Subcutaneous abdominal adipose tissue (tissue), 5 donors: ENCODE data around the gene CCDC6.

Experiments
- H3K27ac ChIP-seq: one replicate; pipeline ENCODE4 v1.7.0; 2013; ENCODE audit warnings: low read depth, mild to moderate bottlenecking, inconsistent platforms, low read length, moderate library complexity
- H3K27me3 ChIP-seq, 5 donors: one replicate each; pipeline ENCODE4 v1.7.0; 2013; ENCODE audit warnings: low read length in 5 of 5, inconsistent platforms in 1 of 5; ENCODE audit not compliant: control insufficient read depth in 5 of 5, insufficient read depth in 4 of 5
- H3K36me3 ChIP-seq, 5 donors: one replicate each; pipeline ENCODE4 v1.7.0; 2013; ENCODE audit warnings: low read length in 5 of 5; ENCODE audit not compliant: control insufficient read depth in 5 of 5, insufficient read depth in 5 of 5
- H3K4me1 ChIP-seq, 5 donors: one replicate each; pipeline ENCODE4 v1.7.0; 2013; ENCODE audit warnings: low read length in 5 of 5, mild to moderate bottlenecking in 3 of 5, moderate library complexity in 1 of 5; ENCODE audit not compliant: control insufficient read depth in 5 of 5, insufficient read depth in 5 of 5
- H3K4me3 ChIP-seq, 5 donors: one replicate each; pipeline ENCODE4 v1.7.0; 2013; ENCODE audit warnings: low read length in 5 of 5, low read depth in 1 of 5
- H3K9ac ChIP-seq, 5 donors: one replicate each; pipeline ENCODE4 v1.7.0; 2013; ENCODE audit warnings: low read length in 5 of 5, mild to moderate bottlenecking in 4 of 5, moderate library complexity in 3 of 5
- H3K9me3 ChIP-seq, 5 donors: one replicate each; pipeline ENCODE4 v1.7.0; 2013; ENCODE audit warnings: low read length in 5 of 5; ENCODE audit not compliant: control insufficient read depth in 5 of 5
- donor health status: healthy.
- donor health status: healthy.
- donor health status: healthy.
- donor health status: healthy.
- donor health status: healthy.

The CCDC6 gene

DNA sequence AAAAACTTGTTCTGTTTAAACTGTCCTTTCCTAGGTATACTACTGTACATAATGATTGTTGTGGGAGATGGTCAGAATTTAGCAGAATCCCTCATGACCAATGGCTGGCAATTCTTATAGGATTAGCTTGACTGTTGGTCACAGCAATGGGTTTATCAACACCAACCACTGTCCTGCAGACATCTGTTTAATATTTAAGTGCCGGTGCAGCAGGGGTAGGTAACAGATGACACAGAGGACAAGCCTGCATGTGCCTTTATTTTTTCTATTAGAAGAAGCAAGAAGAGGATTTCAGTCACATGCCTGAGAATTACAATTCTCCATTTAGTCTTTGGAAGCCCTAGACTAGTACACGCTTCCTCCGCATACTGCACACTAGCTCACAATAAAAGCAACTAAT lies 48.4 kb downstream of the CCDC6 start:
- H3K27me3 ChIP-seq = no peaks in the 10 kb centered on the region
- H3K27ac ChIP-seq = no peak overlapping the region

DNA sequence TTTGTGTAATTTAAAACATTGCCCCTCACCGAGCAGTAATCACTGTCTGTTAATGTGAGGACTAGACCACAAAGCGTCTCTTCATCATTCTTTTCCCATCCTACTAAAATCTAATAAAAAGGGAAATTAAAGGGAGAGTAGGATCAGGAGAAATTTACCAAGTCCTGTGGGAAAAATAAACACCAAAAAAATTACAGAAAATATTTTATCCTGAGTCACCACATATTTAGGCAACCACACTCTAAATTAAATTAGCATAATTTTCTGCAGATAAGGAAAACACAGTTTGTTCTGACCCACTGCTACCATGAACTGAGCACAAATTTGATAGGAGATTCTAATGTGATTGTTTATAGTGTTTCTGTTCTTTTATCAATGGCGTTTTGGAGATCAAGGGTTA lies 49.3 kb downstream of the CCDC6 start:
- H3K4me3 ChIP-seq = no peak overlapping the region
- H3K27me3 ChIP-seq = no peaks in the 10 kb centered on the region
- no peak overlapping the region for H3K27ac ChIP-seq
- no peak overlapping the region for H3K9ac ChIP-seq
- H3K9me3 ChIP-seq = no peaks in the 10 kb centered on the region
- peaks cover 0 to 19% (median 4%) of the 10 kb centered on the region in 5 donors for H3K4me1 ChIP-seq
- H3K36me3 ChIP-seq = peaks cover 0 to 2% (median 0%) of the 10 kb centered on the region in 5 donors

More for the DNA sequence above, 48.4 kb downstream of the CCDC6 start:
- no peak overlapping the region for H3K4me3 ChIP-seq
- no peak overlapping the region for H3K9ac ChIP-seq
- H3K4me1 ChIP-seq = peaks cover 0 to 10% (median 4%) of the 10 kb centered on the region in 5 donors
- no peaks in the 10 kb centered on the region for H3K36me3 ChIP-seq
- H3K9me3 ChIP-seq = no peaks in the 10 kb centered on the region

DNA sequence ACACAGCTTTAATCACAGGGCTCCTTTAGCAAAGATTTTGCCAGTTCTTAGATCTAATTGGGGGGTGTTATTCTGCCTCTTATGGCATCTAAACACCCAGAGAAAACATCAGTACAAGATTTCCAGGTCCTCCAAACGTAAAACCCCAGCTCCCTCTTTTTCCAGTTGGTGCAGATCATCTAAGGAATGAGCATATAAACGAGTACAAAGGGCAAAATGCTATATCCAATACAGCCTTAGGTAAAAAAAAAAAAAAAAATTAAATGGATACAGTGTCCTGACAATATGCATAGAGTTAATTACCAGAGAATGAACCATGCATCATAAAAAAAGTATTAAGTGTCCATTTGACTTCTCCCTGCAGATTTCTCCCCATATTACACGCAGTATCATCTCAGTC lies 50.3 kb downstream of the CCDC6 start:
- Histone ChIP-seq H3K27ac (no peak overlapping the region), H3K9ac (no peak overlapping the region), H3K9me3 (no peaks in the 10 kb centered on the region), H3K36me3 (peaks cover 0 to 5% (median 2%) of the 10 kb centered on the region in 5 donors), H3K4me3 (no peak overlapping the region), H3K4me1 (peaks cover 0 to 23% (median 4%) of the 10 kb centered on the region in 5 donors), H3K27me3 (no peaks in the 10 kb centered on the region)

DNA sequence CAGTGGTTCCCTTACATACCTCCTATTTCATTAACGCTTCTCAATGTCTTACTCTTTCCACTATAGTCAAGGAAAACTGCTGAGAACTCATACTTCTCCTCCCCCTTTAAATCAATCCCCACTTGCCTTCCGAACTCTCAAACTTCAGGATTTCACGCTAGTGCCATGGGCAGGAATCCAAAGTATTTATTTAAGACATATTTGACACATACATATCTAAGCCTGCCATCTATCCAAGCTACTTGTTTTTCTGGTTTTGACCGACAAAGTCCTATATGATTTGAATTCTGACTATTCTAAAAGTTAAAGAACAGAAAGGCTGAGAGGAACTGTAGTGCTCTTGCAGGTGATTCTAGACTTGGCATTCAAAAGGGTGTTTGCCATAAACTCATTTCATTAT lies 51.8 kb downstream of the CCDC6 start:
- Histone ChIP-seq H3K4me1 (peaks cover 0 to 23% (median 4%) of the 10 kb centered on the region in 5 donors), H3K27ac (no peak overlapping the region)

DNA sequence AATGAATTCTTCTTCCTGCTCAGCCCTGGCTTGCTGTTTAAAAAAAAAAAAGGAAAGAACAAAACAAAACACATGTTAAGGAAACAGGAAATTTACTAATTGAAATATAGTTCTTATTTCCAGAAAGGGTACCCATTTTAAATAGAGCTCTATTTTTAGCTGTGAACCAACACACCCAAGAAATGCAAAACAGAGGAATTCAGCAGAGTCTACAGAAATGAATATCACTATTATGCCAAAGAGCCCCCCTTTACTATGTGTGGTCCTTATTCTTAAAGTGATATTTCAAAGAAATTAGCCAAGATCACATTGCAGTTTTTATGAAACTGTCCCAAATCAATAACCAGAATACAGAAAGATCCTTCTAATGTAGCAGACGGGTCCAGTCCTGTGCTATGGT lies 53.7 kb downstream of the CCDC6 start:
- Histone ChIP-seq H3K9ac (no peak overlapping the region), H3K9me3 (no peaks in the 10 kb centered on the region), H3K4me3 (peak overlapping the region in 2 of 5 donors; percentile 15 to 25), H3K4me1 (peaks cover 0 to 23% (median 4%) of the 10 kb centered on the region in 5 donors), H3K27ac (no peak overlapping the region), H3K27me3 (no peaks in the 10 kb centered on the region), H3K36me3 (peaks cover 4 to 14% (median 12%) of the 10 kb centered on the region in 5 donors)

More for the DNA sequence above, 51.8 kb downstream of the CCDC6 start:
- no peak overlapping the region for H3K4me3 ChIP-seq
- H3K9me3 ChIP-seq = no peaks in the 10 kb centered on the region
- H3K27me3 ChIP-seq = no peaks in the 10 kb centered on the region
- H3K36me3 ChIP-seq = peaks cover 2 to 5% (median 4%) of the 10 kb centered on the region in 5 donors
- H3K9ac ChIP-seq = no peak overlapping the region

DNA sequence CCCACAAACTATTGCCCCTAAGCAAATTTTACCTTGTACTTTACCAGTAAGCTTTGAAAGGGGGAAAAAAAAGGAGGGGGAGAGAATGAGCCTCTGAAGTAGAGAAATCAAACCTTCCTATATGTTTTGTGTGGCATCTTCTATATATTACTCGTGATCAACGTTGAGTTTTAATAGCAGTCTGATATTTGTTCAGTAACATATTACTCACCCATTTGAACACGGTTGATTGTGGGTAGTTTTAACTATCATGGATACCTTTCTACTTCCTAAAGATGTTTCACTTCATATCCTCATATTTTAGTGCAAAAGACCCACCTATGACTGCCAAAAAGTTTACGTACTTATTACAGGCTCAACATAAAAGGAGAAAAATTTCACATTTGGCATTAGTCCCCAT lies 54.5 kb downstream of the CCDC6 start:
- H3K4me1 ChIP-seq = peaks cover 0 to 23% (median 3%) of the 10 kb centered on the region in 5 donors
- H3K9ac ChIP-seq = no peak overlapping the region
- H3K9me3 ChIP-seq = no peaks in the 10 kb centered on the region
- peak overlapping the region in 1 of 5 donors; percentile 15 for H3K4me3 ChIP-seq
- H3K27ac ChIP-seq = no peak overlapping the region
- H3K27me3 ChIP-seq = no peaks in the 10 kb centered on the region
- H3K36me3 ChIP-seq = peaks cover 4 to 14% (median 12%) of the 10 kb centered on the region in 5 donors

DNA sequence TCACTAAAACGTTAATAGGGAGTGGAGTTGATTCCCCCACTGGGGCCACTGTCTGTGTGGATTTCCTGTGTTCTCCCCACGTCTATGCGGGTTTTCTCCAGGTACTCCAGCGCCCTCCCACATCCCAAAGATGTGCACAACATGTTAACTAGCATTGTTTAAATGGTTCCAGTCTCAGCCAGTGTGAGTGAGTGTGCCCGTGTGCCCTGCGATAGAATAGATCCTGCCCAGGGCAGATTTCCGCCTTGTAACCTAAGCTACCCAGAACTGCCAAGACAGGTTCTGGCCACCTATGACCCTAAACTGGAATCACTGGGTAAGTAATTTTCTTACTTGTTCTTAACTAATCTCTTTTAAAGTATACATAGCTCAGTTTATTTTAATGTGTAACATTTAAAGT lies 58.5 kb downstream of the CCDC6 start:
- no peaks in the 10 kb centered on the region for H3K9me3 ChIP-seq
- H3K9ac ChIP-seq = no peak overlapping the region
- no peak overlapping the region for H3K4me3 ChIP-seq
- H3K27me3 ChIP-seq = no peaks in the 10 kb centered on the region
- H3K4me1 ChIP-seq = peaks cover 0 to 16% (median 0%) of the 10 kb centered on the region in 5 donors
- peaks cover 4 to 24% (median 17%) of the 10 kb centered on the region in 5 donors for H3K36me3 ChIP-seq
- H3K27ac ChIP-seq = no peak overlapping the region

DNA sequence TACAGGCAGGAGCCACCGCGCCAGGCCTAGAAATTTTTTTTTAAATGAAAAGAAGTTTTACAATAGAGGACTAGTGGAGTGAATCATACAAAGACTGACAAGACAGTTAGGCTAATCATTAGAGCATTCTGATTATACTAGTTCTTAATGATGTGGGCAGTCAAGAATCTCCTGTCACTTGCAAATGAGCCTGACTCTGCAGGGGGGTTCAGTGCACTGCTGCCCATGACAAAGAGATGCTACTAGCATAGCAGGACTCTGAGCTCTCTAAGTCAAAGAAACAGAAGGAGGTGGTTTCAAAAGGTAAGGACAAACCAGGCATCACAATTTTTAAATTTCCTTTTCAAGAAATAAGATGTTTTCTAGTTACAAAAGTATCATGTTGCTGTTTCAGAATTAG lies 59.0 kb downstream of the CCDC6 start:
- H3K36me3 ChIP-seq = peaks cover 4 to 24% (median 17%) of the 10 kb centered on the region in 5 donors
- no peak overlapping the region for H3K4me3 ChIP-seq
- H3K27ac ChIP-seq = no peak overlapping the region

DNA sequence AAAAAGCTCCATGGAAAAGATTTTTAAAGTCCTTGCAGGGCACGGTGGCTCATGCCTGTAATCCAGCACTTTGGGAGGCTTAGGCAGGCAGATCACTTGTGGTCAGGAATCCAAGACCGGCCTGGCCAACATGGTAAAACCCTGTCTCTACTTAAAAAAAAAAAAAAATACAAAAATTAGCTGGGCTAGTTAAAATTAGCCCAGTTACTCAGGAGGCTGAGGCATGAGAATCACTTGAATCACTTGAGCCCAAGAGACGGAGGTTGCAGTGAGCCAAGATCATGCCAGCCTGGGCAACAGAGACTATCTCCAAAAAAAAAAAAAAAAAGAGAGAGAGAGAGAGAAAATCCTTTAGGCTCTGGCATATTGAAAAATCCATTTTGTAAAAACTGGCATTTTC lies 61.9 kb downstream of the CCDC6 start:
- Histone ChIP-seq H3K4me3 (no peak overlapping the region), H3K9me3 (no peaks in the 10 kb centered on the region), H3K4me1 (peaks cover 0 to 3% (median 0%) of the 10 kb centered on the region in 5 donors), H3K27ac (no peak overlapping the region), H3K36me3 (peaks cover 0 to 18% (median 13%) of the 10 kb centered on the region in 5 donors), H3K9ac (no peak overlapping the region), H3K27me3 (no peaks in the 10 kb centered on the region)

More for the DNA sequence above, 59.0 kb downstream of the CCDC6 start:
- Histone ChIP-seq H3K9me3 (no peaks in the 10 kb centered on the region), H3K9ac (no peak overlapping the region), H3K4me1 (peaks cover 0 to 10% (median 0%) of the 10 kb centered on the region in 5 donors), H3K27me3 (no peaks in the 10 kb centered on the region)

DNA sequence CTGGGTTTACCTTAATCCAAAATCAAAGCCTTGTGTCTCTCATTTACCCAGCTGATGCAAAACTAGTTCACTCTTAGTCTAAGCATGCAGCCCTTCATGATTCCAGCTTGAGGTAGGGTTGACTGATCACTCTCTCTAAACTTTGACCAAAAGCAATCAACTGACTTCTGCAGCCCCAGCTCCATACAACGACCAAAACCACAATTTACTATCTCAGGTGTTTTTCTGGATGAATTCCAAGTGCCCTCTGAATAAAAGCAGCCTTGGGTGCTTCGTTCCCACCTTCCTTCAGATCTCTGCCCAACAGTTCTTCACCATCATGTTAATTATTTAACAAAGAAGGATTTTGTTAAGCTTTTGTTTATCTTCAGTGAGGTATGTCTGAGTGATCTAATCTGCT lies 62.6 kb downstream of the CCDC6 start:
- Histone ChIP-seq H3K4me3 (no peak overlapping the region), H3K4me1 (peaks cover 0 to 3% (median 0%) of the 10 kb centered on the region in 5 donors), H3K9me3 (no peaks in the 10 kb centered on the region), H3K9ac (no peak overlapping the region), H3K27me3 (no peaks in the 10 kb centered on the region), H3K27ac (no peak overlapping the region), H3K36me3 (peaks cover 0 to 13% (median 7%) of the 10 kb centered on the region in 5 donors)
